Duodenal mucosa (tissue), 2 donors: ENCODE results near the gene CFAP92.

Source experiments
- H3K27ac ChIP-seq: one replicate; pipeline ENCODE4 v1.7.0; 2013; ENCODE audit warnings: low read depth, low read length
- H3K27me3 ChIP-seq, 2 donors: one replicate each; pipeline ENCODE4 v1.7.0; 2013; ENCODE audit warnings: low read length in 2 of 2, control low read depth in 1 of 2; ENCODE audit not compliant: insufficient read depth in 2 of 2, control insufficient read depth in 1 of 2
- H3K36me3 ChIP-seq, 2 donors: one replicate each; pipeline ENCODE4 v1.7.0; 2013; ENCODE audit warnings: low read length in 2 of 2, control low read depth in 1 of 2; ENCODE audit not compliant: insufficient read depth in 2 of 2, control insufficient read depth in 1 of 2
- H3K4me1 ChIP-seq, 2 donors: one replicate each; pipeline ENCODE4 v1.7.0; 2013; ENCODE audit warnings: low read length in 2 of 2, control low read depth in 1 of 2; ENCODE audit not compliant: insufficient read depth in 2 of 2, control insufficient read depth in 1 of 2
- H3K4me3 ChIP-seq, 2 donors: one replicate each; pipeline ENCODE4 v1.7.0; 2013; ENCODE audit warnings: low read length in 2 of 2, low read depth in 1 of 2
- H3K9ac ChIP-seq, 2 donors: one replicate each; pipeline ENCODE4 v1.7.0; 2013; ENCODE audit warnings: low read length in 2 of 2, low read depth in 1 of 2
- H3K9me3 ChIP-seq, 2 donors: one replicate each; pipeline ENCODE4 v1.7.0; 2013; ENCODE audit warnings: low read length in 2 of 2, control low read depth in 1 of 2; ENCODE audit not compliant: control insufficient read depth in 1 of 2

CFAP92 gene

DNA sequence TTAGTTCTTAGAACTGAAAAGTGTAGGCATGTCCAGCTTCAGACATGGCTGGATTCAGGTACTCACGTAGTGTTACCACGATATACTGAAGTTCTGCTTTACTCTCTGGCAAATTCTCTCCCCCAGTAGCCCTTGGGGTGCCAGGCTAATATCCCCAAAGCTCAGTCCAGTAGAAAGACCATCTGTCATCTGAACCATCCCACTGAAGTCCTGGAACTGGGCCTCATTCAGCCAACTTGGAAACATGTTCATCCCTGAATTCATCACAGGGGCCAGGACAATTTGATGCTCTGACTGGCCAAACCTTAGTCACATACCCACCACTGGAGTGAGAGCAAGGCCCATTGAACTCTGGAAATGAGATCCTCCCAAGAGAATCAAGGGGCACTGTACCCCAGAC is 15.4 kb upstream of the CFAP92 start:
- H3K27me3 ChIP-seq = no peaks in the 10 kb centered on the region
- H3K9me3 ChIP-seq = no peaks in the 10 kb centered on the region
- peaks cover 17 to 19% of the 10 kb centered on the region in 2 donors for H3K4me1 ChIP-seq
- H3K36me3 ChIP-seq = no peaks in the 10 kb centered on the region
- H3K27ac ChIP-seq = no peak overlapping the region
- H3K4me3 ChIP-seq = no peak overlapping the region
- H3K9ac ChIP-seq = no peak overlapping the region

DNA sequence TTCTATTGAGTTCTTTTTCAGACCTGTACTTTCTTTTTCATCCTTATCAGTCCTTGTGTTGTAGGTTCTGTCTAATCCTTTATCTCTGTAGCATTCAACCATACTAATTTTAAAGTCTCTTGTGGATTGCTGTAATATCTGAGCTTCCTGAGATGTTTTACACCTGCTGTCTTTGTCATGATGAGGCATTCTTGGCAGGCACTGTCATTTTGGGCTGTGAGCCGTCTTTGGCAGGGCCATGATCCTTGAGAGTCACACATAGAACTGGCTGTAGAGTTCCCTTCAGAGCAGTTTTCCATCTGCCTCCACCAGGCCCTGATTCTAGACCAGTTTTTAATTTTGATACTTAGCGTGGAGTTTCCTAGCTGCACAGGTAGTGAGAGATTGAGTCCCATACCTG is 13.9 kb upstream of the CFAP92 start:
- no peak overlapping the region for H3K4me3 ChIP-seq
- peaks cover 5 to 6% of the 10 kb centered on the region in 2 donors for H3K27me3 ChIP-seq
- H3K4me1 ChIP-seq = peaks cover 25 to 29% of the 10 kb centered on the region in 2 donors
- H3K27ac ChIP-seq = no peak overlapping the region
- no peaks in the 10 kb centered on the region for H3K36me3 ChIP-seq
- no peak overlapping the region for H3K9ac ChIP-seq
- no peaks in the 10 kb centered on the region for H3K9me3 ChIP-seq

DNA sequence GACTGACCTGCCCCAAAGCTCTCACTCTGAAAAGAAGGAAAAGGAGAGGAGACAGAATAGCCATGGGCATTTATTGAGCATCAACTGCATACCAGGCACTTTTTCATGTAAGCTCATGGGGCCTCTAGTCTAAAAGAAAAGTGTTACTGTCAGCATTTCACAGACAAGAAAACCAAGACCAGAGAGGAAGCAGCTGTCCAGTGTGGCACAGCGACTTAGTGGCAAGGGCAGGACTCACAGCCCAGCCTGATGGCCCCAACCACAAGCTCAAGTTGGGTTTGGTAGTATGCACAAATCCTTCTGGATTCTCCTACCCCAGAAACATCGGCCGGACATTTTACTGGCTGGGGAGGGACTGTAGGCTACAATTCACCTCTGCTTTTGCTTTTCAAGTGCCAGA is 13.0 kb upstream of the CFAP92 start:
- H3K27me3 ChIP-seq = peaks cover 14 to 15% of the 10 kb centered on the region in 2 donors
- H3K9ac ChIP-seq = no peak overlapping the region
- H3K36me3 ChIP-seq = no peaks in the 10 kb centered on the region
- H3K9me3 ChIP-seq = no peaks in the 10 kb centered on the region
- H3K4me3 ChIP-seq = no peak overlapping the region
- H3K27ac ChIP-seq = no peak overlapping the region
- peaks cover 25 to 29% of the 10 kb centered on the region in 2 donors for H3K4me1 ChIP-seq

DNA sequence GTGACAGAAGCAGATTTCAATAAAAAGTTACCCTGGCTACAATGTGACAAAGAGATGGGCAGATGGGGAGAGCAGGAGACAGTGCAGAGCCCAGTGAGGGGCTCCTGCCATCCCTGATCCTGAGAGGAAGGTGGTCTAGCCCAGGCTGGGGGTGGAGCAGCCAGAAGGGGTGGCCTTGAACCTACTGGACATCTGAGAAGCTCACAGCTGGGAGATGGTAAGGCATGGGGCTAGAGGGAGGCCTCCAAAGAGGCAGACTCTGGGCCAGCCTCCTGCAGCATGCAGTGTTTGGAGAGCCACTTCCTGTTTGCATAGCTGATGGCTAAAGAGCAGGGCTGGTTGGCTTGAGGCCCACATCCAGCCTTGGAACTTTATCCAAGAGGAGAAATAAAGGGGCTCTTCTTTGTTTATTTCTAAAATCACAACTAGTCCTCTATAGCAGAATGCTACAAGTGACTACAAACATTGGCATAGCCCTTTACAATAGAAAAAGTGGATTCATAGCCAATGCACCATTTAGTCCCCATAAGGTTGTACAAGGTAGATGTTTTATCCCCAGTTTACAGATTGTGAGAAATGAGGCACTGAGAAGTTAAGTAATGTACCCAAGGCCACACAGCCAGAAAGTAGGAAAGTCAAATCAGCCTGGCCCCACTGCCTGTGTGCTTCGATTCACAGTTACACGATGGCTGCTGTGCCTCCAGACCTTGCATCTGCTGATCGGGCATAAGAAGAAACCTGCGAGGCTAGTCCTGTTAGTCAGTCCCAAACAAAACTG is 11.8 kb upstream of the CFAP92 start:
- Histone ChIP-seq H3K36me3 (no peaks in the 10 kb centered on the region), H3K4me3 (no peak overlapping the region), H3K9me3 (no peaks in the 10 kb centered on the region), H3K9ac (no peak overlapping the region), H3K27me3 (peaks cover 21 to 26% of the 10 kb centered on the region in 2 donors), H3K27ac (no peak overlapping the region), H3K4me1 (peaks cover 25 to 29% of the 10 kb centered on the region in 2 donors)

DNA sequence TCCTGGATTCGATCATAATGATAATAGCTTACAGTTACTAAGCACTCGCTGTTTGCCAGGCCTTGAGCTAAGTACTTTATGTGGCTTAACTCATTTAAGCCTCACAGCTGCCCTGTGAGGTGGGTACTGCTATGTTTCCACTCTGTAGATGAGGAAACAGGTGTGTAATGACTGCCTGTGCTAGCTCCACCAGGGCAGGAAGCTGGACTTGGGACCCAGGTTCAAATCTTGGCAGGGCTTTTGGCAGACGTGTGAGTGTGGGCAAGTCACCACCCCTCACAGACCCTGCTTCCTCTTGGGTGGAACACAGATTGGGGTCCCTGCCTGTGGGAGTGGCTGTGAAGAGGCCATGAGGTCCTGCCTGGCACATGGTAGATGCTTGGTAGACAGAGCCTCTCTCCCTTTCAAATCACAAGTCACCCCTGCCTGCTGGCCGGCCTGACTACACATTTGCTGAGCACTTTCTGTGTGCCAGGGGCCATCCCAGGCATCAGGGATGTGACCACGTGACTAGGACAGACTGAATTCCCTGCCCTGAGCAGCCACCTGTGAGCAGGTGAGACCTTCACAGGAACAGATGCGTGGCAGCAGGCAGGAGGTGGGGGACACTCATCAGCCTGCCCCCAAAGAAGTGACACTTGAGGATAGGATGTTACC is 10.9 kb upstream of the CFAP92 start:
- no peaks in the 10 kb centered on the region for H3K36me3 ChIP-seq
- peak overlapping the region in 1 of 2 donors; percentile 9 for H3K4me3 ChIP-seq
- H3K27ac ChIP-seq = no peak overlapping the region
- peak overlapping the region; percentile 17 to 25 for H3K9ac ChIP-seq
- H3K9me3 ChIP-seq = no peaks in the 10 kb centered on the region
- peaks cover 30 to 33% of the 10 kb centered on the region in 2 donors for H3K27me3 ChIP-seq
- peaks cover 25 to 29% of the 10 kb centered on the region in 2 donors for H3K4me1 ChIP-seq

DNA sequence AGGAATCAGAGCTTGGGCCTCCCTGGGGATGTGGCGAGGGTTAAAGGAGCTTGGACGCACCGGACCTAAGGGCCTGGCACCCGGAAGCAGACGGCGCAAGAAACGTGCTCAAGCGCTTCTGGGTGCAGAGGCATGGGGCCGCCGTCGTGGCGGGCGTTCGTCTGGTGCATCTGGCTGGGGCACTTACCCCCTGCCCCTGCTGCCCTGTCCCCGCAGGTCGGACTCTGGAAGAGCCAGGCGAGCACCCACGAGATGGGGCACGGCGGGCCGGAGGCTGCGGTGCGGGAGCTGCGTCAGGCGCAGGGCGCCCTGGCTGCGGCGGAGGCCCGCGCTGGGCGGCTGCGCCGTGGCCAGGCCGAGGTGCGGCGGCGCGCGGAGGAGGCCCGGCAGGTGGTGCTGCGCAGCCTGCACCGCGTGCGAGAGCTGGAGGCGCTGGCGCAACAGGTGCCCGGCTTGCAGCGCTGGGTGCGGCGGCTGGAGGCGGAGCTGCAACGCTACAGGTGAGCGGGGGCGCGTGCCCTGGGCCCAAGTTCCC is 9.8 kb upstream of the CFAP92 start:
- H3K27ac ChIP-seq = no peak overlapping the region
- H3K9ac ChIP-seq = peak overlapping the region in 1 of 2 donors; percentile 43
- peaks cover 25 to 29% of the 10 kb centered on the region in 2 donors for H3K4me1 ChIP-seq
- H3K27me3 ChIP-seq = peaks cover 32 to 33% of the 10 kb centered on the region in 2 donors
- H3K4me3 ChIP-seq = peak overlapping the region; percentile 11 to 63
- H3K36me3 ChIP-seq = no peaks in the 10 kb centered on the region
- no peaks in the 10 kb centered on the region for H3K9me3 ChIP-seq

DNA sequence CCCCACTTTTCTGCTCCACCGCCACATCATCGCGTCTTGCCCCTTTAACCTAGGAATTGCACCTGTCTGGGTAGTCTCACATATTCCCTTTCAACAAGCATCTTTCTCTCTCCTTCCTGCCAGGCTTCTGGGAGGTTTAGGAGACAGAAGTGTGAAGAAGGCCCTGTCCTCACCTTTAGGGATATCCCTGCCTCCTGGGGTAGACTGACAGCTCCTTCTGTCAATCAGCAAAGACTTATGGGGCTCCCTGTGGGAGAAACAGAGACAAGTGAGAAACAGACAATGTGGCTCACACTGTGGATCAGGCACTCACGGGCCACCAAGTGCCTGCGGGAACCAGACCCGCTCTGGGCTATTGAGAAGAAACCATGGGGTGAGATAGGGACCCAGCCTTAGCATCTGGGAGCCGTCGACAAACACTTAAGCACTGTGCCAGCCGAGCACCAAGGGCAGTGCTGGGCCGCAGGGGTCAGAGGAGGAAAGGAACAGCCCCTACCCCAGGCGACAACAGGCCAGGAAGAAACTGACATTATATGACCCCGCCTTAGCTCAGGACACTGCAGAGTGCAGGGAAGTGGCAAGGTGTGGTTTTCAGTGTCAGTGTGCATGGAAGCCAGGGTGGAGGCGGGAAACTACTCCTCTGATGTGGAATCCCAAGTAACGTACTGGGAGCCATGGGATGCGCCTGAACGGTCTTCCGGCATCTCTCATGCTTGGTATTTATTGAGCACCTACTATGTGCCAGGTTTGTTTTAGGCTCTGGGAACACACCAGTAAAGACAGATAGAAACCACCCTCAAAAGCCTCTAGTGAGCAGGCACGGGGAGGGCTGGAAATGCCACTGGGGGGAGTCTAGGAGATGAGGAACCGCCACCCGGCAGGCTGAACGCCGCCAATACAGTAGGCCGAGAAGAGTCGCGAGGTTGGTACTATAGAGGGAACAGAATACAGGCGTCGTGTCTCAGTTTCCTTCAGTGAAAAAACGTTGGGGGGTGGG is 9.0 kb upstream of the CFAP92 start:
- Histone ChIP-seq H3K36me3 (no peaks in the 10 kb centered on the region), H3K4me3 (peak overlapping the region; percentile 11 to 63), H3K27me3 (peaks cover 32 to 33% of the 10 kb centered on the region in 2 donors), H3K9ac (peak overlapping the region in 1 of 2 donors; percentile 43), H3K9me3 (no peaks in the 10 kb centered on the region), H3K27ac (no peak overlapping the region), H3K4me1 (peaks cover 25 to 29% of the 10 kb centered on the region in 2 donors)

DNA sequence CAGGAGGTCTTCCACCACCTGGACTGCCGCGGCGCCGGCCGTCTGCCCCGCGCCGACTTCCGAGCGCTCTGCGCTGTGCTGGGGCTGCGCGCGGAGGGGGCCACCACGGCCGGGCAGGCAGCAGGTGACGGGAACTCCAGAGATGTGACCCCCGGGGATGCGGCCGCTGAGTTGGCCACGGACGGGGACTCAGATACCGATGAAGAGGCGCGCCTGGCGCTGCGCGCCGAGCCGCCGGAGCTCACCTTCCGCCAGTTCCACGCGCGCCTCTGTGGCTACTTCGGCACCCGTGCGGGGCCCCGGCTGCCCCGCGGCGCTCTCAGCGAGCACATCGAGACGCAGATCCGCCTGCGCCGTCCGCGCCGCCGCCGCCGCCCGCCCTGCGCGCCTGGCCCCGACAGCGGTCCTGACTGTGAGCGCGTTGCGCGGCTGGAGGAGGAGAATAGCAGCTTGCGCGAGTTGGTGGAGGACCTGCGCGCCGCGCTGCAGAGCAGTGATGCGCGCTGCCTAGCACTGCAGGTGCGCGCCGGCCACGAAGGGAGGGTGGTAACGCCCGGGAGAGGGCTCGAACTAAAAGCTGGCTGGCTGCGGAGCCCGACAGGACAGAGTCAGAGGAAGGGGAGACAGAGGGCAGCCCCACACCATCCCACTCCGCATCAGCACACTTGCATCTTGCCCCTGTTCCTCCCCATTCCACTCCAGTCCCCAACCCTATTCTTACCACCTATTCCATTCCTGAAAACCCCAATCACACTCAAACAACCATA is 8.1 kb upstream of the CFAP92 start:
- peaks cover 24 to 25% of the 10 kb centered on the region in 2 donors for H3K4me1 ChIP-seq
- peak overlapping the region; percentile 51 to 63 for H3K4me3 ChIP-seq
- no peaks in the 10 kb centered on the region for H3K9me3 ChIP-seq
- no peaks in the 10 kb centered on the region for H3K36me3 ChIP-seq
- no peak overlapping the region for H3K27ac ChIP-seq
- no peak overlapping the region for H3K9ac ChIP-seq
- H3K27me3 ChIP-seq = peaks cover 35 to 36% of the 10 kb centered on the region in 2 donors

DNA sequence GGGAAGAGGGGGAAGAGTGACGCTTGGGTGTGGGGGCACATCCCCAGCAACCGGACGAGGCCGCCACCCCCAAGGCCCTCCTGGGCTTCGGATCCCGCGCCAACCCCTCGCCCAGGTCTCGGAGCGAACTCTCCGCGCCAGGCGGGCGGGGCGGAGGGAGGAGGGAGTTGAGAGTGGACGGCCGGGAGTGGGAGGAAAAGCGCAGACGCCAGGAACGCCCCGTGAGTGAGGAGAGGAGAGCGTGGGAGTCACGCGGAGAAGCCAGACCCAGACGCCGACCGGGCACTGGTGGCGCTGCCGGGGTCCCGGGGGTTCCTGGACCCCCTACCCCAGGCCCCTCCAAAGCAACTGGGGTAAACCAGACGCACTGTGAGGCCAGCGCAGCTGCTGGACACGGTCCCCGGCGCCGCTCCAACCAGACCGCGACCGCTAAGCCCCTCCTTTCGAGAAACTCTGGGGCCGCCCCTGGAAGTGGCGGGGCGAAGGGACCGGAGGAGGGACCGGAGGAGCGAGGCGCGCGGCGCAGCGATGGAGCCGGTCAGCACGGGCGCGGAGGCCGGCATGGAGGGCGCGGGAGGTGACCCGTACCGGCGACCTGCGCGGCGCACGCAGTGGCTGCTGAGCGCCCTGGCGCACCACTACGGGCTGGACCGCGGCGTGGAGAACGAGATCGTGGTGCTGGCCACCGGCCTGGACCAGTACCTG is 7.4 kb upstream of the CFAP92 start, which contains the start of gene EFCC1:
Gene EFCC1 (plus strand): TSS at position 204 of the 705 bp plus-strand sequence. CDS start 325 bp downstream, at position 529.
- Histone ChIP-seq H3K4me1 (peaks cover 23 to 25% of the 10 kb centered on the region in 2 donors), H3K9ac (no peak within 1 kb of the TSS)

More for the DNA sequence above, 7.4 kb upstream of the CFAP92 start, which contains the start of gene EFCC1:
- no peaks in the 10 kb centered on the region for H3K9me3 ChIP-seq
- peak within 1 kb of the TSS; percentile 21 for H3K27ac ChIP-seq
- H3K36me3 ChIP-seq = no peaks in the 10 kb centered on the region
- peaks cover 36 to 37% of the 10 kb centered on the region in 2 donors for H3K27me3 ChIP-seq
- H3K4me3 ChIP-seq = peak within 1 kb of the TSS; percentile 51 to 63
